HCT116 (cell line): Measurements from ENCODE around the gene SMIM36. TPM values are rescaled to one million over a fixed set of nuclear protein-coding genes. Genes with fewer than 3 reads are reported as not detected.

Experiments used
- ATAC-seq: fragments of 200-7000 bp; cut with Tn5 transposase; 2 replicates; pipeline ENCODE4 v1.9.1; 2020; ENCODE audit warnings: mild to moderate bottlenecking, moderate library complexity
- BruUV-seq: library from RNA; stranded (reverse); fragments of 400-500 nt; replicated peaks from 2 replicates; lab custom pipeline; 2021; lab: Mats Ljungman, UMichigan
- CTCF ChIA-PET: fragments of 300-600 bp; sonication (Branson Sonifier 250); formaldehyde crosslinking; loops from one replicate; lab custom pipeline; 2021; ENCODE audit warnings: antibody characterized with exemption; lab: Charles Lee
- POLR2A ChIA-PET: fragments of 300-600, 350-600 bp; sonication (Branson Sonifier 250); formaldehyde crosslinking; loops from one replicate; lab custom pipeline; 2021; ENCODE audit warnings: antibody characterized with exemption; lab: Charles Lee
- RAD21 ChIA-PET, 2 experiments: fragments of 300-600 bp; sonication (Branson Sonifier 250); formaldehyde crosslinking; loops; one replicate each; lab custom pipeline; 2023; ENCODE audit warnings: low total read pairs in 2 of 2; ENCODE audit not compliant: uncharacterized antibody in 2 of 2, unreplicated experiment in 2 of 2, low non-redundant PET in 1 of 2; lab: Charles Lee
- DNase-seq: peaks from one replicate; pipeline ENCODE4 v3.0.0-alpha.2; 2010; ENCODE audit warnings: low read depth, low spot score
- H2AFZ ChIP-seq: fragments of 200-600 bp; shearing (Covaris generic), sonication (generic); 2 replicates; pipeline ENCODE4 v1.6.1; 2017; ENCODE audit warnings: low read depth, mixed run types, mixed read lengths, antibody characterized with exemption, low read length; ENCODE audit not compliant: poor library complexity, severe bottlenecking
- H3K27ac ChIP-seq: 2 replicates; pipeline ENCODE4 v1.5.1; 2012; ENCODE audit warnings: low read depth, low read length
- H3K27me3 ChIP-seq: fragments of 200-600 bp; sonication (generic); 2 replicates; pipeline ENCODE4 v1.6.1; 2016; ENCODE audit warnings: mixed run types, low read length, mixed read lengths; ENCODE audit not compliant: insufficient read depth
- H3K36me3 ChIP-seq, 2 experiments: fragments of 200-500 bp in 1 of 2; fragments of 200-600 bp in 1 of 2; sonication (Bioruptor generic) in 1 of 2; sonication (generic) in 1 of 2; 2 replicates each; pipeline versions ENCODE4 v1.5.1 to v1.6.1; 2014 to 2016; ENCODE audit warnings: low read length in 2 of 2, inconsistent platforms in 1 of 2, mixed read lengths in 1 of 2, mixed run types in 1 of 2; ENCODE audit not compliant: insufficient read depth in 2 of 2, control insufficient read depth in 1 of 2
- H3K4me1 ChIP-seq, 2 experiments: fragments of 200-600 bp in 1 of 2; sonication (generic) in 1 of 2; 2 replicates each; pipeline versions ENCODE4 v1.5.1 to v1.6.1; 2012 to 2017; ENCODE audit warnings: low read length in 2 of 2, inconsistent platforms in 1 of 2, mild to moderate bottlenecking in 1 of 2, mixed read lengths in 1 of 2, mixed run types in 1 of 2, moderate library complexity in 1 of 2; ENCODE audit not compliant: insufficient read depth in 2 of 2, control insufficient read depth in 1 of 2
- H3K4me2 ChIP-seq: fragments of 200-600 bp; sonication (generic); 2 replicates; pipeline ENCODE4 v1.6.1; 2017; ENCODE audit warnings: mixed run types, low read length, mixed read lengths
- H3K4me3 ChIP-seq, 2 experiments: fragments of 200-600 bp in 1 of 2; sonication (generic) in 1 of 2; replicated peaks in 1 of 2; 2 replicates each; pipeline ENCODE4 v1.5.1; 2011 to 2016; ENCODE audit warnings: low read length in 2 of 2, control low read depth in 1 of 2, low read depth in 1 of 2, mild to moderate bottlenecking in 1 of 2, mixed read lengths in 1 of 2, mixed run types in 1 of 2
- H3K79me2 ChIP-seq: fragments of 200-600 bp; sonication (generic); 2 replicates; pipeline ENCODE4 v1.6.1; 2017; ENCODE audit warnings: mild to moderate bottlenecking, mixed run types, low read length, moderate library complexity, mixed read lengths; ENCODE audit not compliant: insufficient read depth
- H3K9ac ChIP-seq: fragments of 200-600 bp; sonication (generic); 2 replicates; pipeline ENCODE4 v1.6.1; 2016; ENCODE audit warnings: low read length, mixed read lengths
- H3K9me2 ChIP-seq: fragments of 200-600 bp; sonication (generic), shearing (Covaris generic); 2 replicates; pipeline ENCODE4 v1.6.1; 2017; ENCODE audit warnings: mixed run types, mild to moderate bottlenecking, moderate library complexity; ENCODE audit not compliant: insufficient read depth
- H3K9me3 ChIP-seq, 2 experiments: fragments of 200-500 bp in 1 of 2; fragments of 200-600 bp in 1 of 2; sonication (Bioruptor generic) in 1 of 2; sonication (generic) in 1 of 2; 2 replicates each; pipeline ENCODE4 v1.6.1; 2014 to 2017; ENCODE audit warnings: low read length in 2 of 2, mixed read lengths in 2 of 2, inconsistent platforms in 1 of 2, low read depth in 1 of 2, mild to moderate bottlenecking in 1 of 2, mixed run types in 1 of 2, moderate library complexity in 1 of 2; ENCODE audit not compliant: control insufficient read depth in 1 of 2, insufficient read depth in 1 of 2
- H4K20me1 ChIP-seq: fragments of 200-600 bp; sonication (generic), shearing (Covaris generic); 2 replicates; pipeline ENCODE4 v1.6.1; 2017; ENCODE audit warnings: mixed run types, mild to moderate bottlenecking, moderate library complexity; ENCODE audit not compliant: insufficient read depth
- CEBPB ChIP-seq: IDR thresholded peaks from 2 replicates; pipeline ENCODE4 v1.6.1; 2012; ENCODE audit warnings: low read depth
- ELF1 ChIP-seq: IDR thresholded peaks from 2 replicates; pipeline ENCODE4 v1.6.1; 2012; ENCODE audit warnings: low read depth, borderline replicate concordance
- EZH2 ChIP-seq: fragments of 200-600 bp; sonication (generic); IDR thresholded peaks from 2 replicates; pipeline ENCODE4 v1.6.1; 2017; ENCODE audit warnings: antibody characterized with exemption, mixed run types
- EZH2phosphoT487 ChIP-seq: fragments of 200-600 bp; IDR thresholded peaks from 2 replicates; pipeline ENCODE4 v1.6.1; 2018; ENCODE audit warnings: antibody characterized with exemption, borderline replicate concordance
- FOSL1 ChIP-seq: IDR thresholded peaks from 2 replicates; pipeline ENCODE4 v1.6.1; 2012; ENCODE audit warnings: low read depth
- MAX ChIP-seq: IDR thresholded peaks from 2 replicates; pipeline ENCODE4 v1.6.1; 2012
- POLR2AphosphoS5 ChIP-seq: IDR thresholded peaks from 2 replicates; pipeline ENCODE4 v1.6.1; 2011; ENCODE audit warnings: mild to moderate bottlenecking, low read depth, low read length, moderate library complexity
- RAD21 ChIP-seq: IDR thresholded peaks from 2 replicates; pipeline ENCODE4 v1.6.1; 2012; ENCODE audit warnings: low read depth, mild to moderate bottlenecking
- REST ChIP-seq: IDR thresholded peaks from 2 replicates; pipeline ENCODE4 v1.6.1; 2012; ENCODE audit warnings: low read depth
- SP1 ChIP-seq: IDR thresholded peaks from 2 replicates; pipeline ENCODE4 v1.6.1; 2012; ENCODE audit warnings: low read depth
- TCF7L2 ChIP-seq: IDR thresholded peaks from 2 replicates; pipeline ENCODE4 v1.7.0; 2011; ENCODE audit warnings: borderline replicate concordance, inconsistent platforms; ENCODE audit not compliant: insufficient read depth, insufficient read length; ENCODE audit errors: extremely low read depth
- ZBTB33 ChIP-seq: IDR thresholded peaks from 2 replicates; pipeline ENCODE4 v1.6.1; 2011; ENCODE audit warnings: mild to moderate bottlenecking, low read length, moderate library complexity; ENCODE audit not compliant: insufficient replicate concordance; ENCODE audit errors: extremely low read depth
- ZFX ChIP-seq: fragments of 450-650 bp; IDR thresholded peaks from 2 replicates; pipeline ENCODE4 v1.6.1; 2017
- ZNF274 ChIP-seq: fragments of 200-500 bp; sonication (Bioruptor generic); IDR thresholded peaks from 2 replicates; pipeline ENCODE4 v1.6.1; 2014; ENCODE audit warnings: mild to moderate bottlenecking, low read depth, low read length, inconsistent platforms
- intact Hi-C: fragments of 100-400 bp; cut with micrococcal nuclease; formaldehyde crosslinking; loops from 2 replicates; pipeline ENCODE4 v1.10.0; 2022
- total RNA-seq: library from RNA; stranded (reverse); gene quantifications from one replicate; pipeline ENCODE4 v1.2.1, GENCODE V29; 2021; ENCODE audit not compliant: unreplicated experiment

Gene SMIM36
- total RNA-seq, 1 experiment from 2014 or later, result 0.37 TPM

GRCh38 chr17:55495239-55495638 is 16.0 kb downstream of the SMIM36 start:
- no peak for TF ChIP-seq ZBTB33
- no peak for TF ChIP-seq REST
- no peak for TF ChIP-seq CEBPB
- TF ChIP-seq EZH2, result no peak
- TF ChIP-seq EZH2phosphoT487, result no peak
- no peak for TF ChIP-seq TCF7L2
- no peak for TF ChIP-seq POLR2AphosphoS5
- TF ChIP-seq RAD21, result no peak
- no peak for TF ChIP-seq FOSL1
- no peak for TF ChIP-seq MAX
- TF ChIP-seq SP1, result no peak
- no peak for TF ChIP-seq ZFX
- TF ChIP-seq ZNF274, result no peak
- TF ChIP-seq ELF1, result no peak
- no peak overlapping the region for H2AFZ ChIP-seq
- no peak for ATAC-seq
- DNase-seq, result no peak
- no peaks in the 10 kb centered on the region for H3K9me2 ChIP-seq
- H3K27ac ChIP-seq, result no peak overlapping the region
- H3K27me3 ChIP-seq, result no peaks in the 10 kb centered on the region
- no TSS peak for BruUV-seq
- H3K9me3 ChIP-seq, result no peaks in the 10 kb centered on the region
- H3K4me1 ChIP-seq, result no peaks in the 10 kb centered on the region
- H3K79me2 ChIP-seq, result no peaks in the 10 kb centered on the region
- RAD21 ChIA-PET, result no interaction called here
- no peaks in the 10 kb centered on the region for H4K20me1 ChIP-seq
- CTCF ChIA-PET, result no interaction called here
- intact Hi-C loops, result no loop called here
- POLR2A ChIA-PET, result no interaction called here
- no peak overlapping the region for H3K9ac ChIP-seq
- no peak overlapping the region for H3K4me3 ChIP-seq
- H3K36me3 ChIP-seq, result no peaks in the 10 kb centered on the region
- H3K4me2 ChIP-seq, result no peak overlapping the region
